ENCODE results near the gene PHF20. TPM values are rescaled to one million over a fixed set of nuclear protein-coding genes. Genes with fewer than 3 reads are reported as not detected.

The PHF20 gene
- total and polyA plus RNA-seq, 2 of the 8 experiments (the other 6 are each of a cell fraction or from before 2014, with no cell fraction given): 25.6 to 70.1 TPM

Small RNA genes within 50 kb of the gene (small RNA-seq; reads per million reads assigned to genes)
- not detected for gene COX7BP2 (ENCODE audit: insufficient read depth)
- gene HIGD1AP16 (ENCODE audit: insufficient read depth): not detected
- gene RF00019 (ENCODE audit: insufficient read depth): not detected
- not detected for gene RF00026 (ENCODE audit: insufficient read depth)
- gene RNU4-40P (ENCODE audit: insufficient read depth): not detected
- not detected for gene RNU6-937P (ENCODE audit: insufficient read depth)

Other genes with a start within 250 kb of the PHF20 start
- not detected in 2 replicates for gene C20orf173, start 242.4 kb upstream of the PHF20 start, total RNA-seq (2021; fragmentation: NEBNext Ultra II Directional; extraction: Animal tissue kit (Norgen Biotek cat#: 25700))
- gene C20orf173, start 242.4 kb upstream of the PHF20 start, polyA plus RNA-seq (2011; rRNA removed): not detected in 2 replicates
- 174 and 178 TPM in 2 replicates for gene ERGIC3, start 229.9 kb upstream of the PHF20 start, total RNA-seq (2021; fragmentation: NEBNext Ultra II Directional; extraction: Animal tissue kit (Norgen Biotek cat#: 25700))
- 341 and 364 TPM in 2 replicates for gene ERGIC3, start 229.9 kb upstream of the PHF20 start, polyA plus RNA-seq (2011; rRNA removed)
- 1.5 and 2.4 TPM in 2 replicates for gene SPAG4, start 156.2 kb upstream of the PHF20 start, total RNA-seq (2021; fragmentation: NEBNext Ultra II Directional; extraction: Animal tissue kit (Norgen Biotek cat#: 25700))
- gene SPAG4, start 156.2 kb upstream of the PHF20 start, polyA plus RNA-seq (2011; rRNA removed): 6.0 and 8.9 TPM in 2 replicates
- 294 and 299 TPM in 2 replicates for gene CPNE1, start 107.1 kb upstream of the PHF20 start, total RNA-seq (2021; fragmentation: NEBNext Ultra II Directional; extraction: Animal tissue kit (Norgen Biotek cat#: 25700))
- gene CPNE1, start 107.1 kb upstream of the PHF20 start, polyA plus RNA-seq (2011; rRNA removed): 346 and 534 TPM in 2 replicates
- 175 and 187 TPM in 2 replicates for gene RBM12, start 107.1 kb upstream of the PHF20 start, total RNA-seq (2021; fragmentation: NEBNext Ultra II Directional; extraction: Animal tissue kit (Norgen Biotek cat#: 25700))
- 207 and 214 TPM in 2 replicates for gene RBM12, start 107.1 kb upstream of the PHF20 start, polyA plus RNA-seq (2011; rRNA removed)
- gene NFS1, start 72.7 kb upstream of the PHF20 start, total RNA-seq (2021; fragmentation: NEBNext Ultra II Directional; extraction: Animal tissue kit (Norgen Biotek cat#: 25700)): 25.1 and 26.1 TPM in 2 replicates
- gene NFS1, start 72.7 kb upstream of the PHF20 start, polyA plus RNA-seq (2011; rRNA removed): 35.4 and 38.8 TPM in 2 replicates
- 164 and 173 TPM in 2 replicates for gene ROMO1, start 72.6 kb upstream of the PHF20 start, total RNA-seq (2021; fragmentation: NEBNext Ultra II Directional; extraction: Animal tissue kit (Norgen Biotek cat#: 25700))
- 702 and 1,070 TPM in 2 replicates for gene ROMO1, start 72.6 kb upstream of the PHF20 start, polyA plus RNA-seq (2011; rRNA removed)
- gene RBM39, start 29.8 kb upstream of the PHF20 start, total RNA-seq (2021; fragmentation: NEBNext Ultra II Directional; extraction: Animal tissue kit (Norgen Biotek cat#: 25700)): 219 and 220 TPM in 2 replicates
- 55.2 and 78.0 TPM in 2 replicates for gene RBM39, start 29.8 kb upstream of the PHF20 start, polyA plus RNA-seq (2011; rRNA removed)
- 73.1 and 86.0 TPM in 2 replicates for gene SCAND1, start 182.5 kb downstream of the PHF20 start, total RNA-seq (2021; fragmentation: NEBNext Ultra II Directional; extraction: Animal tissue kit (Norgen Biotek cat#: 25700))
- 83.7 and 165 TPM in 2 replicates for gene SCAND1, start 182.5 kb downstream of the PHF20 start, polyA plus RNA-seq (2011; rRNA removed)
- 1.8 and 2.6 TPM in 2 replicates for gene CNBD2, start 196.6 kb downstream of the PHF20 start, total RNA-seq (2021; fragmentation: NEBNext Ultra II Directional; extraction: Animal tissue kit (Norgen Biotek cat#: 25700))
- 3.2 and 4.5 TPM in 2 replicates for gene CNBD2, start 196.6 kb downstream of the PHF20 start, polyA plus RNA-seq (2011; rRNA removed)